ENCODE data around the gene FKBP1A.

DNA sequence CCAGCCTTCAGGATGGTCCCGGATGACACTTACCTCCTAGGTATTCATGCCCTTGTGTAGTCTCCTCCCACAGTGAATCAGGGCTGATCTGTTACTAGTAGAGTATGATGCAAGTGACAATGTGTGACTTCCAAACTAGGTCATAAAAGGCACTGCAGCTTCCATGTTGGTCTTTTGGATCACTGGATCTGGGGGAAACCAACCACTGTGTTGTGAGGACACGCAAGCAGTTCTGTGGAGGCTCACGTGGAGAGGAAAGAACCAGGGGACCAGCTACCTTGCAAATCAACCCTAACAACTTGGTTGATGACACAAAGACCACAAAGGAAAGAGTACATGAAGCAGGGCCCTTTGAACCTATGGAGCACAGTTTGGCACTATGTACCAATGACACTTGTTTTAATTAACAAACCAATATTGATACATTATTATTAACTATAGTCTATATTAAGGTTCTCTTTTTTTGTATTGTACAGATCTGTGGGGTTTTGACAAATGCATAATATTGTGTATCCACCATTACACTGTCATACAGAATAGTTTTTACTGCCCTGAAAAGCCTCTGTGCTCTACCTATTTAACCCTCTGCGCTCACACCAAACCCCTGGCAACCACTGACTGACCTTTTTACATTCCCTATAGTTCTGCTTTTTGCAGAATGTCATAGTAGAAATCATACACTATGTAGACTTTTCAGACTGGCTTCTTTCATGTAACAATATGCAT, 47.7 kb downstream of the FKBP1A start:
- no peak for TF ChIP-seq CTCF (conservative IDR thresholded peaks at IDR 0.05 in 1 of 2, IDR thresholded peaks at IDR 0.05 in 1 of 2; ENCODE audit: extremely low read depth in 1 of 2, insufficient read depth in 1 of 2, low read depth in 1 of 2, low read length in 2 of 2)
- no peak for TF ChIP-seq EZH2 (IDR thresholded peaks at IDR 0.05; ENCODE audit: borderline replicate concordance, low read length)
